ENCODE results near the gene TOM1L2.

DNA sequence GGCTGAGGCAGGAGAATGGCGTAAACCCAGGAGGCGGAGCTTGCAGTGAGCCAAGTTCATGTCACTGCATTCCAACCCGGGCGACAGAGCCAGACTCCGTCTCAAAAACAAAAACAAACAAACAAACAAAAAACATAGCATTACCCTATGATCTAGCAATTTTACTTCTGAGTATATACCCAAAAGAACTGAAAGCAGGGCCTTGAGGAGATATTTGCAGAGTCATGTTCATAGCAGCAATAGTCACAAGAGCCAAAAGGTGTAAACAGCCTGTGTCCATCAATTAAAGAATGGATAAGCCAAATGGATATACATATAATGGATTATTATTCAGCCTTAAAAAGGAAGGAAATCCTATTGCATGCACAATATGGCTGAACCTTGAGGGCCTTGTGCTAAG lies 63.1 kb downstream of the TOM1L2 start:
- TF ChIP-seq, protein P1, sequence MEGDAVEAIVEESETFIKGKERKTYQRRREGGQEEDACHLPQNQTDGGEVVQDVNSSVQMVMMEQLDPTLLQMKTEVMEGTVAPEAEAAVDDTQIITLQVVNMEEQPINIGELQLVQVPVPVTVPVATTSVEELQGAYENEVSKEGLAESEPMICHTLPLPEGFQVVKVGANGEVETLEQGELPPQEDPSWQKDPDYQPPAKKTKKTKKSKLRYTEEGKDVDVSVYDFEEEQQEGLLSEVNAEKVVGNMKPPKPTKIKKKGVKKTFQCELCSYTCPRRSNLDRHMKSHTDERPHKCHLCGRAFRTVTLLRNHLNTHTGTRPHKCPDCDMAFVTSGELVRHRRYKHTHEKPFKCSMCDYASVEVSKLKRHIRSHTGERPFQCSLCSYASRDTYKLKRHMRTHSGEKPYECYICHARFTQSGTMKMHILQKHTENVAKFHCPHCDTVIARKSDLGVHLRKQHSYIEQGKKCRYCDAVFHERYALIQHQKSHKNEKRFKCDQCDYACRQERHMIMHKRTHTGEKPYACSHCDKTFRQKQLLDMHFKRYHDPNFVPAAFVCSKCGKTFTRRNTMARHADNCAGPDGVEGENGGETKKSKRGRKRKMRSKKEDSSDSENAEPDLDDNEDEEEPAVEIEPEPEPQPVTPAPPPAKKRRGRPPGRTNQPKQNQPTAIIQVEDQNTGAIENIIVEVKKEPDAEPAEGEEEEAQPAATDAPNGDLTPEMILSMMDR (IDR thresholded peaks at IDR 0.05; ENCODE audit: low read depth, low read length, poor library complexity, severe bottlenecking) = no peak
- no peak for TF ChIP-seq EZH2phosphoT487 (IDR thresholded peaks at IDR 0.05; ENCODE audit: borderline replicate concordance, low read length)
